GM19395 (cell line): ENCODE measurements around the gene SPDYC.

ENCODE experiments used
- ATAC-seq: cut with Tn5 transposase; IDR thresholded peaks from one replicate; pipeline ENCODE4 v1.9.1; 2021; ENCODE audit warnings: mild to moderate bottlenecking, moderate library complexity; ENCODE audit not compliant: unreplicated experiment

SPDYC gene

GRCh38 chr11:65205602-65205967 is 35.6 kb downstream of the SPDYC start:
- no peak for ATAC-seq

GRCh38 chr11:65206441-65206841 is 36.4 kb downstream of the SPDYC start:
- no peak for ATAC-seq

- ATAC-seq = no peak
Measured at GRCh38 chr11:65206901-65207300, 36.9 kb downstream of the SPDYC start.

- no peak for ATAC-seq
Measured at GRCh38 chr11:65207918-65208784, 38.1 kb downstream of the SPDYC start.

- ATAC-seq = no peak
Measured at GRCh38 chr11:65208785-65209710, 39.0 kb downstream of the SPDYC start.

GRCh38 chr11:65209711-65210360 is 39.8 kb downstream of the SPDYC start:
- no peak for ATAC-seq

- ATAC-seq = no peak
Measured at GRCh38 chr11:65210361-65210731, 40.3 kb downstream of the SPDYC start.

GRCh38 chr11:65210748-65211147 is 40.7 kb downstream of the SPDYC start:
- no peak for ATAC-seq

GRCh38 chr11:65211293-65212105 is 41.5 kb downstream of the SPDYC start:
- ATAC-seq = no peak

- no peak for ATAC-seq
Measured at GRCh38 chr11:65212226-65212801, 42.3 kb downstream of the SPDYC start.

GRCh38 chr11:65213322-65214211 is 43.5 kb downstream of the SPDYC start:
- ATAC-seq = no peak

GRCh38 chr11:65214212-65214845 is 44.3 kb downstream of the SPDYC start:
- no peak for ATAC-seq

GRCh38 chr11:65215441-65216076 is 45.5 kb downstream of the SPDYC start:
- ATAC-seq = no peak

- ATAC-seq = no peak
Measured at GRCh38 chr11:65216830-65217229, 46.8 kb downstream of the SPDYC start.

- no peak for ATAC-seq
Measured at GRCh38 chr11:65217441-65218423, 47.7 kb downstream of the SPDYC start.

- no peak for ATAC-seq
Measured at GRCh38 chr11:65218446-65218845, 48.4 kb downstream of the SPDYC start.

GRCh38 chr11:65219930-65220213 is 49.8 kb downstream of the SPDYC start:
- ATAC-seq = no peak
